A549 (cell line): ENCODE measurements around the gene CFAP61. TPM values are rescaled to one million over a fixed set of nuclear protein-coding genes. Genes with fewer than 3 reads are reported as not detected.

Experiments
- ATAC-seq, 2 experiments: fragments of 200-7000 bp in 1 of 2; fragments of >200 bp in 1 of 2; cut with Nextera tagmentation in 1 of 2; cut with Tn5 transposase in 1 of 2; 3 replicates each; pipeline versions ENCODE4 v1.8.0 to v1.9.1; 2018 to 2020; ENCODE audit warnings: mild to moderate bottlenecking in 1 of 2, moderate library complexity in 1 of 2
- CTCF ChIA-PET: fragments of 300-600 bp; sonication (Branson Sonifier 250); formaldehyde crosslinking; extraction: SDS; loops from one replicate; lab custom pipeline; 2021; ENCODE audit warnings: antibody characterized with exemption, inconsistent platforms; lab: Yijun Ruan, JAX
- POLR2A ChIA-PET: fragments of 350-600 bp; formaldehyde crosslinking; extraction: SDS; loops from one replicate; lab custom pipeline; 2021; ENCODE audit warnings: antibody characterized with exemption, inconsistent platforms; lab: Yijun Ruan, JAX
- DNase-seq, 2 experiments: peaks; one replicate each; pipeline versions ENCODE4 v3.0.0 to v3.0.0-alpha.2; 2011 to 2016; ENCODE audit warnings: low read depth in 1 of 2, low spot score in 1 of 2
- FAIRE-seq: peaks from 2 replicates; lab custom pipeline; 2011; peaks lifted over from hg19 to GRCh38; lab: Jason Lieb, UNC
- H3K27ac ChIP-seq, 2 experiments: fragments of >200 bp; sonication (Bioruptor Twin); formaldehyde crosslinking; 3 replicates each; pipeline ENCODE4 v1.5.1; 2016 to 2017
- H3K4me1 ChIP-seq: fragments of >200 bp; sonication (Bioruptor Twin); formaldehyde crosslinking; 3 replicates; pipeline ENCODE4 v1.6.1; 2016
- H3K4me2 ChIP-seq: fragments of >200 bp; sonication (Bioruptor Twin); formaldehyde crosslinking; 3 replicates; pipeline ENCODE4 v1.6.1; 2016
- H3K4me3 ChIP-seq: fragments of >200 bp; sonication (Bioruptor Twin); formaldehyde crosslinking; 3 replicates; pipeline ENCODE4 v1.5.1; 2016
- H3K9me3 ChIP-seq: fragments of >200 bp; sonication (Bioruptor Twin); formaldehyde crosslinking; 3 replicates; pipeline ENCODE4 v1.6.1; 2016
- BHLHE40 ChIP-seq: IDR thresholded peaks from 2 replicates; pipeline ENCODE4 v1.6.1; 2012; ENCODE audit warnings: low read depth, low read length, inconsistent platforms
- CBX2 ChIP-seq: fragments of 200-600 bp; sonication (generic); IDR thresholded peaks from 2 replicates; pipeline ENCODE4 v1.6.1; 2016; ENCODE audit warnings: low read depth, mild to moderate bottlenecking, borderline replicate concordance
- CBX8 ChIP-seq: fragments of 200-600 bp; sonication (generic); IDR thresholded peaks from 2 replicates; pipeline ENCODE4 v1.6.1; 2016
- CHD4 ChIP-seq: fragments of 200-600 bp; sonication (generic); IDR thresholded peaks from 2 replicates; pipeline ENCODE4 v1.6.1; 2016; ENCODE audit warnings: antibody characterized with exemption, mild to moderate bottlenecking, borderline replicate concordance
- EHF ChIP-seq: fragments of 250-450 bp; sonication (Bioruptor Pico); IDR thresholded peaks from 2 replicates; pipeline ENCODE4 v1.5.0; 2020; ENCODE audit warnings: mild to moderate bottlenecking
- ESRRA ChIP-seq: fragments of 150-350 bp; IDR thresholded peaks from 2 replicates; pipeline ENCODE4 v1.6.1; 2014; ENCODE audit warnings: mild to moderate bottlenecking, low read length, borderline replicate concordance
- FOXS1 ChIP-seq: fragments of 250-450 bp; sonication (Bioruptor Pico); IDR thresholded peaks from 2 replicates; pipeline ENCODE4 v1.5.0; 2020; ENCODE audit warnings: mild to moderate bottlenecking, moderate library complexity
- HMGXB4 ChIP-seq: fragments of 250-450 bp; sonication (Bioruptor Pico); IDR thresholded peaks from 2 replicates; pipeline ENCODE4 v1.5.0; 2021; ENCODE audit warnings: mild to moderate bottlenecking, moderate library complexity, borderline replicate concordance
- HOXB13 ChIP-seq: fragments of 250-450 bp; sonication (Bioruptor Pico); IDR thresholded peaks from 2 replicates; pipeline ENCODE4 v1.5.0; 2020; ENCODE audit warnings: low read depth, mild to moderate bottlenecking, moderate library complexity
- MAFK ChIP-seq: fragments of 450-650 bp; IDR thresholded peaks from 2 replicates; pipeline ENCODE4 v1.6.1; 2014; ENCODE audit not compliant: partially characterized antibody
- MAZ ChIP-seq: fragments of 150-350 bp; IDR thresholded peaks from 2 replicates; pipeline ENCODE4 v1.6.1; 2014; ENCODE audit warnings: antibody characterized with exemption, low read depth, low read length, borderline replicate concordance
- MYC ChIP-seq: IDR thresholded peaks from 2 replicates; pipeline ENCODE4 v1.6.1; 2012; ENCODE audit warnings: mild to moderate bottlenecking, inconsistent platforms, low read length, improper control_type of control experiment, borderline replicate concordance
- NPAS2 ChIP-seq: fragments of 250-450 bp; sonication (Bioruptor Pico); IDR thresholded peaks from 2 replicates; pipeline ENCODE4 v1.8.0; 2022; ENCODE audit warnings: mild to moderate bottlenecking, moderate library complexity, borderline replicate concordance
- PHF8 ChIP-seq: fragments of 200-600 bp; sonication (generic); IDR thresholded peaks from 2 replicates; pipeline ENCODE4 v1.6.1; 2016; ENCODE audit warnings: low read depth, mild to moderate bottlenecking, antibody characterized with exemption, moderate library complexity, borderline replicate concordance
- RAD21 ChIP-seq, 2 experiments: fragments of >200 bp in 1 of 2; sonication (Bioruptor Twin) in 1 of 2; formaldehyde crosslinking in 1 of 2; IDR thresholded peaks in 1 of 2; conservative IDR thresholded peaks in 1 of 2; 2 replicates in 1 of 2; 3 replicates in 1 of 2; pipeline ENCODE4 v1.6.1; 2012 to 2018; ENCODE audit warnings: inconsistent platforms in 1 of 2
- REST ChIP-seq: fragments of 200-600 bp; sonication (generic); IDR thresholded peaks from 2 replicates; pipeline ENCODE4 v1.6.1; 2016; ENCODE audit warnings: antibody characterized with exemption, mild to moderate bottlenecking, moderate library complexity
- RFX5 ChIP-seq: fragments of 450-650 bp; IDR thresholded peaks from 2 replicates; pipeline ENCODE4 v1.7.1; 2014; ENCODE audit warnings: antibody characterized with exemption, mild to moderate bottlenecking, moderate library complexity
- SMC3 ChIP-seq: fragments of >200 bp; sonication (Bioruptor Twin); formaldehyde crosslinking; IDR thresholded peaks from 3 replicates; pipeline ENCODE4 v1.6.1; 2018; ENCODE audit warnings: inconsistent platforms
- TFCP2L1 ChIP-seq: fragments of 250-450 bp; sonication (Bioruptor Pico); IDR thresholded peaks from 2 replicates; pipeline ENCODE4 v1.5.0; 2021; ENCODE audit warnings: mild to moderate bottlenecking
- WGBS: methylation state at CpG from one replicate; pipeline ENCODE4 v1.1.6; 2017; ENCODE audit errors: missing lambda C conversion rate; 5-methylcytosine and 5-hydroxymethylcytosine counted together
- polyA plus RNA-seq, 4 experiments: library from polyadenylated mRNA; depleted of rRNA in 3 of 4; stranded (reverse); fragments of >200 nt; fragmentation: RNase III in 1 of 4; extraction: RNeasy Plus Mini Kit Qiagen cat#74134 plus additional on column Dnase treatment in 1 of 4; gene quantifications; 2 replicates in 3 of 4; 3 replicates in 1 of 4; pipeline ENCODE4 v1.2.3, GENCODE V29; 2011 to 2017

Gene CFAP61
- polyA plus RNA-seq, 2 of the 4 experiments (the other 2 are of a cell fraction): 0.39 to 0.70 TPM

DNA sequence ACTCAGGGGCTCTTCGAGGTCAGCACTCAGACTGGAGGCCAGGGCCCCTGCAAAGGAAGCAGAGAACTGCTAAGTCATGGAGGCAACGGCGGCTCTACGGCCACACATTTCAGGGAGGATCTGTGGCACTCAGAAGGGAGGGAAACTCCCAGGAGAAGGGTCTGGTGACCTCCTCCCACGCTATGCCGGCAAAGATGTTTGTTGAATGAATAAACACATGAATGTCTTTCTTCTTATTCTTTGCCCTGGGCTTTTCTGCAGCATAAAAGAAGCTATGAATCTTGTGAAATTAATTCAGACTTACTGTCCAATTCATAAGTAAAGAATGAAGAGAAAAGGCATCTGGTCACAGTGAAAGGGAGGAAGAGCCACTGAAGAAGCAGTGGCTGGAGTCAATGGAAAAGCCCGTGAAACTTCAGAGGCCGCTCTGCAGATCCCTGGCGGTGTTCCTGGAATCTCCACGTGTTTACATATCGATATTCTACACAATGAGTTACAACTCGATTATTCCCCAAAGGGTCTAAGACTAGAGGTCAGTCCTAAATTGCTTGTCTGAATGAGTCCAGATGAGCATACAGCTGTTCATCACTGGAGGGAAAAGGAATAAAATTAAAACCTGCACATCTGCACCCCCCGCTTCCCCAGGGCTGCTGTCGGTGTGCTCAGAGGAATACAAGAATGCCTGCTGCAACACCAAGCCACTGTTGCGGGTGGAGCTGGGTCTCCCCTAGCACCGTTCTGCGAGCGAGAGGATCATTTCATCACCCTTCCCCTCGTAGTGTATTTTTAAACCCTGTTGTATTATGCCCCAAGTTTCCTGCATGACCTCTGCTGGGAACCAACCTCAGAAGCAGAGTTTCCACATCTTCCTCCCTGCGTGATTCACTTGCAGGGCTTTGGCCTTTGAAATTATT lies 341.1 kb downstream of the CFAP61 start:
- ChIA-PET POLR2A (no interaction called here), CTCF (interaction anchor here (1.0 kb wide), 1 partner anchor 22 kb away, joined by 4 read pairs; no protein-coding TSS in a partner anchor)
- H3K4me1 ChIP-seq: no peaks in the 10 kb centered on the region
- H3K27ac ChIP-seq: no peak overlapping the region
- no peak for FAIRE-seq
- no peak for DNase-seq
- H3K4me2 ChIP-seq: no peak overlapping the region
- no peaks in the 10 kb centered on the region for H3K9me3 ChIP-seq
- ATAC-seq: no peak
- H3K4me3 ChIP-seq: no peak overlapping the region
- no peak for TF ChIP-seq MYC
- TF ChIP-seq HOXB13 (CRISPR knock-in tag): no peak
- no peak for TF ChIP-seq EHF (CRISPR knock-in tag)
- no peak for TF ChIP-seq CHD4
- TF ChIP-seq NPAS2 (CRISPR knock-in tag): no peak
- no peak for TF ChIP-seq FOXS1
- TF ChIP-seq ESRRA: no peak
- TF ChIP-seq PHF8: no peak
- WGBS: 77% methylated on average over 20 of the region's 20 CpGs

DNA sequence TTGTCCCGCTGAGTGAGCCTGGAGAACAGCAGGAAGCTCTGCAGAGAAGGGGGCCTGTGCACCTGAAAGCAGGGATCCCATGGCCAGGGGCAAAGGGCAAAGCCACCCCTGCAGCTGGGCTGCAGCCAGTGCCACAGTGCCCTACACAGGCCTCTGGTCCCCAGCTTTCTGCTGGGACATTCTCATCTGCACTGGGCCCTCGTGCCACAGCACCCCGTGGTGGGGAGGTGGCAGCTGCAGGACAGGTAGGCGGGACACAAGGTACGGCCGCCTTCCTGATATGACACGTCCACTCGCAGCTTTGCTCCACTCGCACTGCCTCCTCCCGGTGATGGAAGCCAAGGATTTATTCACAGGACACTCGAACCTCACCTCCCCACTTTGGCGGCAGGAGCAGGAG lies 342.8 kb downstream of the CFAP61 start:
- Histone ChIP-seq H3K4me2 (no peak overlapping the region), H3K27ac (no peak overlapping the region), H3K4me3 (no peak overlapping the region), H3K4me1 (no peaks in the 10 kb centered on the region), H3K9me3 (no peaks in the 10 kb centered on the region)
- DNase-seq (no peak), FAIRE-seq (no peak), ATAC-seq (no peak)
- no peak for TF ChIP-seq EHF (CRISPR knock-in tag)
- TF ChIP-seq CBX2: no peak
- POLR2A ChIA-PET: no interaction called here
- WGBS: 68% methylated on average over 12 of the region's 12 CpGs
- CTCF ChIA-PET: interaction anchor here (0.6 to 1.0 kb wide), 2 partner anchors 20 to 150 kb away, joined by 3 to 4 read pairs; no protein-coding TSS in a partner anchor

DNA sequence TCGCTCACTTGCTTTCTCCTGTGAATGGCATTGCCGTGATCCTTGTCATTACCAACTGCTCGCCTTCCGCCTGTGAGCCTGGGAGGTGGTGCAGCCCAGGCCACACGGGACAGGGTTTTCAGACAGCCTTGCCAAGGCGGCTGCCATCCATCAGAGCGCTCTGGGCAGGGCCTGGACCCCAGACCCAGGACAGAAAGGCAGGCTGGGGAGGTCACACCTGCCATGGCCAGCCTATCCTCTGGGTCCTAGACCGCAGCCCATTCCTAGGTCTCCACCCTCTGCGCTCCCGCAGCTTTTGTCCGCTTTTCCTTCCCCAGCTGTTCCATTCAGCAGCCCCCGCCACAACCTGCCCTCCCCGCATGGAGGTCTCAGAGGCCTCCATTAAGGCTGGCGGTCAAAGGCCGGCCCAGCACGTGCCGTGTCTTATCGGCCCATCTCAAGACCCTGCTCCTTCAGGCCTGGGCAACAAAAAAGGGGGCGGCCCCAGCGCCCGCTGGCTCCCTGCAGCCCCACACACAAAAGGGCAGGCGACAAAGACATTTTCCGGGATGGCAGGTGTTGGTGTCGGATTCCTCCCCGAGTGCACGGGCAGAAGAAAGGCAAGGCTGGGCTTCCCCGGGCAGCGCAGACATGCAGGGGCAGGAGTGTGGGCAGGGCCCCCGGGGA lies 343.7 kb downstream of the CFAP61 start:
- Histone ChIP-seq H3K4me3 (no peak overlapping the region), H3K27ac (no peak overlapping the region), H3K4me2 (no peak overlapping the region), H3K4me1 (no peaks in the 10 kb centered on the region), H3K9me3 (no peaks in the 10 kb centered on the region)
- ATAC-seq (no peak), FAIRE-seq (no peak), DNase-seq (no peak)
- CTCF ChIA-PET: interaction anchor here (1.2 kb wide), 1 partner anchor 234 kb away, joined by 3 read pairs; no protein-coding TSS in a partner anchor
- TF ChIP-seq MAZ: no peak
- no peak for TF ChIP-seq CBX8
- TF ChIP-seq REST: no peak
- WGBS: 86% methylated on average over 28 of the region's 29 CpGs
- POLR2A ChIA-PET: no interaction called here

GRCh38 chr20:20396794-20397193 lies 344.5 kb downstream of the CFAP61 start:
- ATAC-seq (no peak), FAIRE-seq (no peak), DNase-seq (no peak)
- WGBS: 78% methylated on average over 3 of the region's 3 CpGs
- CTCF ChIA-PET: interaction anchor here (1.2 kb wide), 1 partner anchor 233 kb away, joined by 3 read pairs; no protein-coding TSS in a partner anchor
- POLR2A ChIA-PET: no interaction called here
- no peak overlapping the region for H3K27ac ChIP-seq
- no peak overlapping the region for H3K4me3 ChIP-seq
- H3K4me1 ChIP-seq: no peaks in the 10 kb centered on the region
- H3K4me2 ChIP-seq: no peak overlapping the region
- TF ChIP-seq HMGXB4 (CRISPR knock-in tag) (no peak), MAFK (no peak), SMC3 (no peak), RFX5 (no peak), TFCP2L1 (CRISPR knock-in tag) (no peak), RAD21 (conservative IDR thresholded peaks at IDR 0.05 in 1 of 2, IDR thresholded peaks at IDR 0.05 in 1 of 2) (no peak), BHLHE40 (no peak)
- H3K9me3 ChIP-seq: no peaks in the 10 kb centered on the region
